HCT116 (cell line): ENCODE data around the gene RREB1. TPM values are rescaled to one million over a fixed set of nuclear protein-coding genes. Genes with fewer than 3 reads are reported as not detected.

ENCODE experiments used
- ATAC-seq: fragments of 200-7000 bp; cut with Tn5 transposase; 2 replicates; pipeline ENCODE4 v1.9.1; 2020; ENCODE audit warnings: mild to moderate bottlenecking, moderate library complexity
- BruUV-seq: library from RNA; stranded (reverse); fragments of 400-500 nt; replicated peaks from 2 replicates; lab custom pipeline; 2021; lab: Mats Ljungman, UMichigan
- CTCF ChIA-PET: fragments of 300-600 bp; sonication (Branson Sonifier 250); formaldehyde crosslinking; loops from one replicate; lab custom pipeline; 2021; ENCODE audit warnings: antibody characterized with exemption; lab: Charles Lee
- POLR2A ChIA-PET: fragments of 300-600, 350-600 bp; sonication (Branson Sonifier 250); formaldehyde crosslinking; loops from one replicate; lab custom pipeline; 2021; ENCODE audit warnings: antibody characterized with exemption; lab: Charles Lee
- RAD21 ChIA-PET, 2 experiments: fragments of 300-600 bp; sonication (Branson Sonifier 250); formaldehyde crosslinking; loops; one replicate each; lab custom pipeline; 2023; ENCODE audit warnings: low total read pairs in 2 of 2; ENCODE audit not compliant: uncharacterized antibody in 2 of 2, unreplicated experiment in 2 of 2, low non-redundant PET in 1 of 2; lab: Charles Lee
- DNase-seq: peaks from one replicate; pipeline ENCODE4 v3.0.0-alpha.2; 2010; ENCODE audit warnings: low read depth, low spot score
- H2AFZ ChIP-seq: fragments of 200-600 bp; shearing (Covaris generic), sonication (generic); 2 replicates; pipeline ENCODE4 v1.6.1; 2017; ENCODE audit warnings: low read depth, mixed run types, mixed read lengths, antibody characterized with exemption, low read length; ENCODE audit not compliant: poor library complexity, severe bottlenecking
- H3K27ac ChIP-seq: 2 replicates; pipeline ENCODE4 v1.5.1; 2012; ENCODE audit warnings: low read depth, low read length
- H3K27me3 ChIP-seq: fragments of 200-600 bp; sonication (generic); 2 replicates; pipeline ENCODE4 v1.6.1; 2016; ENCODE audit warnings: mixed run types, low read length, mixed read lengths; ENCODE audit not compliant: insufficient read depth
- H3K36me3 ChIP-seq, 2 experiments: fragments of 200-500 bp in 1 of 2; fragments of 200-600 bp in 1 of 2; sonication (Bioruptor generic) in 1 of 2; sonication (generic) in 1 of 2; 2 replicates each; pipeline versions ENCODE4 v1.5.1 to v1.6.1; 2014 to 2016; ENCODE audit warnings: low read length in 2 of 2, inconsistent platforms in 1 of 2, mixed read lengths in 1 of 2, mixed run types in 1 of 2; ENCODE audit not compliant: insufficient read depth in 2 of 2, control insufficient read depth in 1 of 2
- H3K4me1 ChIP-seq, 2 experiments: fragments of 200-600 bp in 1 of 2; sonication (generic) in 1 of 2; 2 replicates each; pipeline versions ENCODE4 v1.5.1 to v1.6.1; 2012 to 2017; ENCODE audit warnings: low read length in 2 of 2, inconsistent platforms in 1 of 2, mild to moderate bottlenecking in 1 of 2, mixed read lengths in 1 of 2, mixed run types in 1 of 2, moderate library complexity in 1 of 2; ENCODE audit not compliant: insufficient read depth in 2 of 2, control insufficient read depth in 1 of 2
- H3K4me2 ChIP-seq: fragments of 200-600 bp; sonication (generic); 2 replicates; pipeline ENCODE4 v1.6.1; 2017; ENCODE audit warnings: mixed run types, low read length, mixed read lengths
- H3K4me3 ChIP-seq, 2 experiments: fragments of 200-600 bp in 1 of 2; sonication (generic) in 1 of 2; replicated peaks in 1 of 2; 2 replicates each; pipeline ENCODE4 v1.5.1; 2011 to 2016; ENCODE audit warnings: low read length in 2 of 2, control low read depth in 1 of 2, low read depth in 1 of 2, mild to moderate bottlenecking in 1 of 2, mixed read lengths in 1 of 2, mixed run types in 1 of 2
- H3K79me2 ChIP-seq: fragments of 200-600 bp; sonication (generic); 2 replicates; pipeline ENCODE4 v1.6.1; 2017; ENCODE audit warnings: mild to moderate bottlenecking, mixed run types, low read length, moderate library complexity, mixed read lengths; ENCODE audit not compliant: insufficient read depth
- H3K9ac ChIP-seq: fragments of 200-600 bp; sonication (generic); 2 replicates; pipeline ENCODE4 v1.6.1; 2016; ENCODE audit warnings: low read length, mixed read lengths
- H3K9me2 ChIP-seq: fragments of 200-600 bp; sonication (generic), shearing (Covaris generic); 2 replicates; pipeline ENCODE4 v1.6.1; 2017; ENCODE audit warnings: mixed run types, mild to moderate bottlenecking, moderate library complexity; ENCODE audit not compliant: insufficient read depth
- H3K9me3 ChIP-seq, 2 experiments: fragments of 200-500 bp in 1 of 2; fragments of 200-600 bp in 1 of 2; sonication (Bioruptor generic) in 1 of 2; sonication (generic) in 1 of 2; 2 replicates each; pipeline ENCODE4 v1.6.1; 2014 to 2017; ENCODE audit warnings: low read length in 2 of 2, mixed read lengths in 2 of 2, inconsistent platforms in 1 of 2, low read depth in 1 of 2, mild to moderate bottlenecking in 1 of 2, mixed run types in 1 of 2, moderate library complexity in 1 of 2; ENCODE audit not compliant: control insufficient read depth in 1 of 2, insufficient read depth in 1 of 2
- H4K20me1 ChIP-seq: fragments of 200-600 bp; sonication (generic), shearing (Covaris generic); 2 replicates; pipeline ENCODE4 v1.6.1; 2017; ENCODE audit warnings: mixed run types, mild to moderate bottlenecking, moderate library complexity; ENCODE audit not compliant: insufficient read depth
- CEBPB ChIP-seq: IDR thresholded peaks from 2 replicates; pipeline ENCODE4 v1.6.1; 2012; ENCODE audit warnings: low read depth
- EGR1 ChIP-seq: IDR thresholded peaks from 2 replicates; pipeline ENCODE4 v1.6.1; 2012; ENCODE audit warnings: low read depth
- TCF7L2 ChIP-seq: IDR thresholded peaks from 2 replicates; pipeline ENCODE4 v1.7.0; 2011; ENCODE audit warnings: borderline replicate concordance, inconsistent platforms; ENCODE audit not compliant: insufficient read depth, insufficient read length; ENCODE audit errors: extremely low read depth
- intact Hi-C: fragments of 100-400 bp; cut with micrococcal nuclease; formaldehyde crosslinking; loops from 2 replicates; pipeline ENCODE4 v1.10.0; 2022
- total RNA-seq: library from RNA; stranded (reverse); gene quantifications from one replicate; pipeline ENCODE4 v1.2.1, GENCODE V29; 2021; ENCODE audit not compliant: unreplicated experiment
- TF ChIP-seq, protein P1 (sequence below), 3 experiments: fragments of 200-600 bp in 1 of 3; sonication (generic) in 1 of 3; IDR thresholded peaks in 2 of 3; conservative IDR thresholded peaks in 1 of 3; 2 replicates each; pipeline ENCODE4 v1.5.1; 2012 to 2017; ENCODE audit warnings: low read depth in 2 of 3, low read length in 2 of 3, antibody characterized with exemption in 1 of 3, borderline replicate concordance in 1 of 3, control low read depth in 1 of 3, mild to moderate bottlenecking in 1 of 3, mixed read lengths in 1 of 3, mixed run types in 1 of 3, moderate library complexity in 1 of 3; ENCODE audit not compliant: insufficient read depth in 1 of 3

Gene RREB1
- total RNA-seq, 1 experiment from 2014 or later, result 47.9 TPM

DNA sequence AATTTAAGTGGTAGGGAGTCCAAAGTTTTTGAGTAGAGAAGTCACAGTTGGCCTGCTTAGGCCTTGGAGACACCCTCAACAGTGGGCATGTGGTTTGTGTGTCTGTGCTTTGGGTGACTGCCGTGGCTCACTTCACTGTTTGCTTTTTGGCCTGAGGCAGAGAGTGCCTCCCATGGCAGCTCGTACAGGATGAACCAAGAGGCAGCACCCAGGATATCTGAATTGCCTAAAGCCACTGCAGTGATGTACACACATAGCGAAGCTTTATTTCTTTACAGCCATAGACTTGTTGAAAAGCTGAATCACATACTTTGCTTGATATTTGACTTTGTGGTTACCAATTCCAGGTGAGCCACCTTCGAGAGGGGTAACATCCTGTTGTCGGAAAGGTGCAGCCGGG, 21.6 kb downstream of the RREB1 start (continued):
- TF ChIP-seq, protein P1, sequence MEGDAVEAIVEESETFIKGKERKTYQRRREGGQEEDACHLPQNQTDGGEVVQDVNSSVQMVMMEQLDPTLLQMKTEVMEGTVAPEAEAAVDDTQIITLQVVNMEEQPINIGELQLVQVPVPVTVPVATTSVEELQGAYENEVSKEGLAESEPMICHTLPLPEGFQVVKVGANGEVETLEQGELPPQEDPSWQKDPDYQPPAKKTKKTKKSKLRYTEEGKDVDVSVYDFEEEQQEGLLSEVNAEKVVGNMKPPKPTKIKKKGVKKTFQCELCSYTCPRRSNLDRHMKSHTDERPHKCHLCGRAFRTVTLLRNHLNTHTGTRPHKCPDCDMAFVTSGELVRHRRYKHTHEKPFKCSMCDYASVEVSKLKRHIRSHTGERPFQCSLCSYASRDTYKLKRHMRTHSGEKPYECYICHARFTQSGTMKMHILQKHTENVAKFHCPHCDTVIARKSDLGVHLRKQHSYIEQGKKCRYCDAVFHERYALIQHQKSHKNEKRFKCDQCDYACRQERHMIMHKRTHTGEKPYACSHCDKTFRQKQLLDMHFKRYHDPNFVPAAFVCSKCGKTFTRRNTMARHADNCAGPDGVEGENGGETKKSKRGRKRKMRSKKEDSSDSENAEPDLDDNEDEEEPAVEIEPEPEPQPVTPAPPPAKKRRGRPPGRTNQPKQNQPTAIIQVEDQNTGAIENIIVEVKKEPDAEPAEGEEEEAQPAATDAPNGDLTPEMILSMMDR (IDR thresholded peaks at IDR 0.05 in 2 of 3, conservative IDR thresholded peaks at IDR 0.05 in 1 of 3; ENCODE audit: borderline replicate concordance in 1 of 3, insufficient read depth in 1 of 3, low read depth in 2 of 3, low read length in 2 of 3), result no peak
- TF ChIP-seq TCF7L2, result no peak

DNA sequence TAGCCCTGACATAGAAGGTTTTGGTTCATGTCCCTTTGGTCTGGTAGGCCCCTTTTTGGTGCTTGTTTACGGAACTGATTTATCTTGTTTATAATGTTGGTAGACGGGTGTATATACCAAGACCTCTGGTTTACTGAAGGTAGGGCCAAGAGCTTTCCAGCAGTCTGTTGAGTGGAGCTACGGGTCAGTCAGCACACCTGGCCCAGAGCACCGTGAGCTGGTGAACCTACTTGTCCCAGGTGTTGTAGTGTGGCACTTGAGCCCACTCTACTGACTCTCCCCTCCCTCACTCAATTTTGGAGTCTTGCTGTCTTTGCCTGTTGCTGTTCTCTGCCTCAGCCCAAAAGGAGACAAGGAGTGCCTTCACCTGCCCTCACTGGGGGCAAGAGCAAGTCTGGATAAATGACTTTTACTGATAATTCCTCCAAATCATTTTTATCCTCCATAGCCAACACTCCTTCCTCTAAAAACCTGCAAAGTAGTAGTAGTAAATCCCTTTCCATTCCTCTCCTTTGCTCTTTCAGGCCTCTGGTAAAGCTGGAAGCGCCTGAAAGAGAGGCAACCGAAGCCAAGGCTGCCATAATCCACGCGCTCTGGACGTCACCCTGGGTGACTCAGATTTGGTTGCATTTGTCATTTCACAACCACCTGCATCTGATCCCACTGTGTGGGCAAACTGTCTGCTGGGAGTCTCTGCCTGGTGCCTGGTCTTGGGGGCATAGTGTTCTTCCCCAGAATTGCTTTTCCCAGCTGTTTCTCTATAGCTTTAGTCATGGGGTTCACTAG, 22.2 kb downstream of the RREB1 start:
- Histone ChIP-seq H3K9me2 (no peaks in the 10 kb centered on the region), H2AFZ (no peak overlapping the region), H3K27ac (no peak overlapping the region), H3K9me3 (no peaks in the 10 kb centered on the region), H3K79me2 (peaks cover 91% of the 10 kb centered on the region), H3K4me1 (peaks cover 0 to 13% of the 10 kb centered on the region in 2 experiments; a peak in 1 of 4 replicates), H3K27me3 (no peaks in the 10 kb centered on the region), H3K4me3 (no peak overlapping the region), H3K36me3 (no peaks in the 10 kb centered on the region; a peak in 1 of 4 replicates), H4K20me1 (no peaks in the 10 kb centered on the region; the same call in 1 of the 2 replicates), H3K9ac (no peak overlapping the region), H3K4me2 (no peak overlapping the region)
- no peak for ATAC-seq
- CTCF ChIA-PET, result no interaction called here
- DNase-seq, result no peak
- peak; percentile 55; the same call in 1 of the 2 replicates for TF ChIP-seq CEBPB
- TF ChIP-seq EGR1, result no peak
- BruUV-seq, result no TSS peak
- POLR2A ChIA-PET, result no interaction called here
- RAD21 ChIA-PET, result no interaction called here
- intact Hi-C loops, result no loop called here
